HG03342 (cell line): ENCODE data around the gene JOSD1.

Experiments used
- ATAC-seq: cut with Tn5 transposase; IDR thresholded peaks from one replicate; pipeline ENCODE4 v1.9.1; 2021; ENCODE audit warnings: mild to moderate bottlenecking, moderate library complexity; ENCODE audit not compliant: unreplicated experiment

The JOSD1 gene

GRCh38 chr22:38700789-38701628, at the start of gene JOSD1:
Gene JOSD1 (minus strand): TSS chr22:38700943. CDS start chr22:38699987, 956 bp downstream.
- peak; percentile 35 for ATAC-seq

- ATAC-seq, result no peak
Measured at GRCh38 chr22:38750104-38750503, 49.4 kb upstream of the JOSD1 start.

DNA sequence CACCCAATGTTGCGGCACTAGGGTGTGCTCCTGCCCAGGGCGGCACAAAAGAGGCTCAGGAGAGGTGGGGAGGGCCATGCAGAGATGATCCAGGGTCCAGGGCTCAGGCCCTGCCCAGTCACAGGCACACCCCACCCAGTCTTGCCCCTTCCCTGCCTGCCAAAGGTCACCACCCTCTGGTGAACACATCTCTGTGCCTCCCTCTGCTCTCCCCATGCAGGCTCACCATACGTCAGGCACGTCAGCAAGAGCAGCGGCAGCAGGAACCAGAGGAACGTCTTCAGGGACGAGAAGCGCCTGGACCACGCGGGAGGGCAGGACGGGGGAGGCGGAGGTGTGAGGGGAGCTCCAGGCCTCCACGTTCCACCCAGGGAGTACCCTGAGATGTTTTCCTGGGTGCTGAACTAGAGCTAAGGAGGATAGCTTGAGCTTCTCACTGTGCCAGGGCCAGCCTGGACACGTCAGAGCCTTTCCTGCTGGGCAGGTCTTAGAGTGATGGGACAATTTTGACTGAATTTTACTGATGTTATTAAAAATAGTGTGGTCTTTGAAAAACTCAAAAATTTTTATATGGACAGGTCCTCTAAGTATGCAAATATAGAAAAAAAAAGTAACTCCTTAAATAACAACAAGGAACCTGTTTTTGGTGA, 47.9 kb upstream of the JOSD1 start:
- no peak for ATAC-seq

DNA sequence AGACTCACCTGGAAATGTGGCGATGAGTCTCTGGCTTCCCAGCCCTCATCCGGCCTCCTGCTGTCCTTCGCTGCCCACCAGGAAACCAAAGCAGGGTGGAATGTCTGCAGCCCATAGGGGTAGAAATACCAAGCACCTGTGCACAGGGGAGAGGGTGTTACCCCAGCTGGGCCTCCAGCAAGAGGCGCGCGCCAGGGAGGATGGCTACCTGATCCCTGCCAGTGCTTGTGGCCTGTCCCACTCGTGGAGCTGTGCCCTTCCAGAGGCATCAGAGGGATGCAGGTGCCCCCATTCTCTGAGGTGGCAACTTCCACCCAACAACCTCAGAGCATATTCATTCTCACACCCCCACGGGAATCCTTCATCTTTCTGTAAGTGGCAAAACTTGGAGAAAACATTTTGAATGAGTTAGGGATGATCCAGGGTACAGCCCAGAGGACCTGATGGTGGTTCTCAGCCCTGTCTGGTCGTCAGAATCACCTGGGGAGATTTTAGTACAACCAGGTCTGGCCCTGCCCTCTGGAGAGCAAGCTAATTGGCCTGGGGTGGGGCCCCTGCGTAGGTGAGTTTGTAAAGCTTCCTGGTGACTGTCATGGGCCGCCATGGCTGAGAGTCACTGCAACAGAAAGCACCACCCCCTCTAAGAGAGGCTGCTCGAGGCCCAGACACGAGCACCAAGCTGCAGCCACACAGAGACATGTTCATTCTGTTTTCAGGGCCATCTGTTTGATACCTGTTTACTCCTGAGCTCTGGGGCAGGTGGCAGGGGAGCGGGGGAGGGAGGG, 45.1 kb upstream of the JOSD1 start:
- ATAC-seq, result no peak

GRCh38 chr22:38744981-38745380, 44.2 kb upstream of the JOSD1 start:
- no peak for ATAC-seq

DNA sequence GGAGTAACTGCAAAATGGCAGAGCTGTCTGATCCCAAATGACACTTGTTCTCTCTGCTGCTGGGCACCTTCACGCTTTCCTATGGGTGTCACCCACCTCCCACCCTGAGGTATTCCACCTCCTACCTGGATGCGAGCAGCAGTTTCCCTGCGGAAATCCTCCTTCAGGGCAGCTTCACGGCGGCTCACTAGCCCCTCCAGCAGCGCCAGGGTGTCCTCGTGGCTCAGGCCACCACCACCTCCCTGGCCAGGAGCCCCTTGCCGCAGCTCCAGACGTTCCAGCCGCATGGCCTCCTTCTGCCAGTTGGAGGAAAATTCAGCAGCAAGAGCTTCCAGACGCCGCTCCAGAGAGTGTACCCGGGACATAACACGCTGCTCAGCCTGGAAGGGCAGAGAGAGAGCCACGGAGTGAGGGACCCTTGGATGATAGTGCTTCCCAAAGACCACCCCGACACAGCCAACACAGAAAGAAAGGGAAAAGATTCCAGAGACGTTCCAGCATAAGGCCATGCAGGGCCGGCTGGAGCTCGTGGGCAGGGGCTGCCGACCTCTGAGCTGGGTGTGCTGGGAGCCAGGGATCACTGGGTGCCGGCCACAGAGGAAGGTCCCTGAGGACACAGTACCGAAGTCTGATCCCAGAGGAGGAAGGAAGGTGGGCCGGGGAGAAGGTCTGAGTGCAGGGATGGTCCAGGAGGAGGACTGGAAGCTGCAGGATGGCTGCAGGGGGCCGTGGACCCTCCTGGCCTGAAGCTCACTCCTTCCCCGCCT, 41.6 kb upstream of the JOSD1 start:
- no peak for ATAC-seq

DNA sequence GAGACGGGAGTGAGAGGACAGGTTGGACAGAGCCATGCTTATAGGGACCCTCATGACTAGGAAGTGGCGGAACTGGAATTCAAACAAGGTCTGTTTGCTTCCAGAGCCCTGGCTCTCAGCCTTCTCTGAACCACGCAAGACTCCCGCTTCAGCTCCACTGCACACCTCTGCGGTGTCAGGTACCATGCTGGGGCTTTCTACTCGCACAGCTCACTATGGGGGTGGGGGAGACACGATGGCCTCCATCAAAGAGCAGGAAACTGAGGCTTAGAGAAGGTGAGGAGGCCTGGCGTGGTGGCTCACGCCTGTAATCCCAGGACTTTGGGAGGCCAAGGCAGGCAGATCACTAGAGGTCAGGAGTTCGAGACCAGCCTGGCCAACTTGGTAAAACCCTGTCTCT, 40.8 kb upstream of the JOSD1 start:
- ATAC-seq, result no peak

- ATAC-seq, result no peak
Measured at GRCh38 chr22:38741166-38741565, 40.4 kb upstream of the JOSD1 start.

GRCh38 chr22:38740754-38741153, 40.0 kb upstream of the JOSD1 start:
- ATAC-seq, result no peak

DNA sequence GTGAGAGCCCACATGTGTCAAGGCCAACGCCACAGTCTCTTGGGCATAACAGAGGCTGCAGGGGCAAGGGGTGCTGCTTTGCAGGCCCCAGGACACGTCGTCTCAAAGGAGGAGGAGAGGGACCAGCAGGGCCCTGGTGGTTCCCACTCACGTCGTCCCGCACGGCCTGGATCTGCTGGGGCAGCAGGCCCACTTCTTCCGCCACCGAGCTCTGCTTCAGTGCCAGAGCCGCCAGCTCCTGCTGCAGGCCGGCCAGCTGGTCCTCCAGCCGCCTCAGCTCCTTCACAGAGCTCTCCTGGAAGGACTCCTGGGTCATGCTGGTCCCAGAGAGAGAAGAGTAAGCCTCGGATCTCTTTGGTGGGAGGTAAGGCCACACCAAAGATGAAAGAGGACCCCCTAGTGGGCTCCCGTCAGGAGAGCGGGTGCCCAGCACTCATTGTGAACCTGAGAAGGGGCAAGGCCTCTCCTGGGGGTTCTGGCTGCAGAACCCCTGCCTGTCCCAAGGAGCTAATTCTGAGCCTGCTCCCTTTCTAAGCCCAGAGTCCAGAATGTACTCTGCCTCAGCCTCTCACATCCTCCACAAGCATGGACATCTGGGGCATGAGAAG, 39.5 kb upstream of the JOSD1 start:
- no peak for ATAC-seq

DNA sequence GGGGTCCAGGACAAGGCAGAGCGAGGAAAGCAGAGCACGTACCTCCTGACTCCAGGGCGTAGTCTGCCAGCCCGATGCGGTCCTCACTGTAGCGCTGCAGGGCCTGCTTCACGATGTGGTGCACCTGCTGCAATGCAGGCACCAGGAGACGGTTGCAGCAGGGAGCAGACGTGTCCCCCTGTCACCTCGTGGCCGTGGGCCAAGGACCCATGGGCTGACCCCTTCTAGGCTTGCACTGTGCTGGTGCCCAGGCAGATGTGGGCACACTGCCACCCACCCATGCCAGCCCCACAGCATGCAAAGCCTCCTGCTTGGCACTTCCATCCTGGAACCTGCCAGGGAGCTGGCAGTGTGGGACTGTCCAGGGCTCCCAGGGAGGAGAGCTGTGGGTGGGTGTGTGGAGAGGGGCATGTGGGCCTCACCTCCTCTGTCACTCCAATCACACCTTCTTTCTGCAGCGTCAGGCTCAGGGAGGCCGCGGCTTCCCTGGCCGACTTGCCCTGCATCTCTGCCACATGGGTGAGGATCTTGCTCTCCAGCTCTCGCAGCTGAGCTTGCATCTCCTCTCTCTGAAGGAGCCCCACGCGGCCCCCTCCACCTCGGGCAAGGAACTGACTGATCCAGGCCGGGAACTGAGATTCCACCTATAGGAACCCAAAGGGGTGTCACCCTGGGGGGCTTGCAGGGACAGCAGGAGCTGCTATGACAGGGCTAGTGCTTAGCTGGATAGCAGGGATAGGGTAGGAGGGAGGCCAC, 38.7 kb upstream of the JOSD1 start:
- ATAC-seq, result no peak

DNA sequence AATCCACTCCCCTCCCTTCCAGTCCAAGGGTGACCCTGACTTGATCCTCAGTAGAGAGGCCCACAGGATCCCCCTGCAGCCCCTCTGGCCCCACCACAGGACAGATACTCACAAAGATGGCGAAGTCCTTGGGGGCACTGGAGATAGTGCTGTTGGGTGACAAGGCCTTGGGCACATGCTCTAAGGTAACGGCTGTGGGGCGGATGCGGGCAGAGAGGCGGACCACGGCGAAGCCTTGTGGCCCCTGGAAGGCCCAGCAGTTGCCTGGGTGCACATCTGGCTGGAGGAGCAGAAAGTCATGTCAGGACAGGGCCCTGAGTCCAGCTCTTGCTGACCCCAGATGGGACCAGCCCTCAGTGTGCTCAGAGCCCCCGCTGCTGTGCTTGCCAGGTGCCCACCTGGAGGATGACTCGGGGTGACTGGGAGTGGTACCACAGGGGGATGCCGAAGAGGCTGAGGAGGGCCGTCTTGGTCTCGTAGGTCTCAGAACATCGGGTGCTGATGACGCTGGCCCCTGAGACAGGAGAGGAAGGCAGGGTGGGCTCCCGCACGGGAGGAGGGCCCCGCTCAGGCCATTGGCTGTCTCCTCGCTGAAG, 37.8 kb upstream of the JOSD1 start:
- ATAC-seq, result no peak

DNA sequence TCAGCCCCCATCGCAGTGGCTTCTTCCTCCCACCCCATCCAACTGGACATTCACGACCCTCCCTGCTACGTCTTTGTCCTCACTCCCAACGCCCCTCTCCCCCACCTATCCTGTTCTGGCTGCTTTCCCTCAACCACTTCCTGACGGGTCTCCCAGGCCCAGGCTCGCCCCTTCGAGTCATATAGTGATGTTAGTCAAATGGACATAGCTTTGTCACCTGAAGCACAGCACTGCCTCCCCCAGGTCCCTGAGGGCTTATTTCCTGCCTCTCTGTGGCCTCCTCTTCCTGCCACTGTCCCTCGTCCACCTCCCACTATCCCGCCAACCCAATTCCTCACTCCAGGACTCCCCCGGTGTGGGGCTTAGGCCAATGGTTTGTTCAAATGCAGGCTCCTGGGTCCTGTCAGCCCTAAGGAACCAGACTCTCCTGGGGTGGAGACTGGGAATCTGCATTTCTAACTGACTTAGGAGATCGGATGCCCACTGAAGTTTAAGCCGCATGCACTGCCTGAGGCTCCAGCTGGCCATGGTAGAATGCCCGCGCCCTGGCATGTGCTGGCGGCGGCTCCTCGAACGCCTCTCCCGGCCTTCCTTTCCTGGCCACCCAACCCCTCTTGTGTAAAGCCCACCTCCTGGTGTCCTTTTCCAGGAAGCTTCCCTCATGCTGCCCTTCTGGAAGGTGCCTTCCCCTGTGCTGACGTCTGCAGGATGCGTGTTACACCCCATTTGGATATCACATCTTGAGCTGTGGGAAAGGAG, 36.7 kb upstream of the JOSD1 start:
- ATAC-seq, result no peak

DNA sequence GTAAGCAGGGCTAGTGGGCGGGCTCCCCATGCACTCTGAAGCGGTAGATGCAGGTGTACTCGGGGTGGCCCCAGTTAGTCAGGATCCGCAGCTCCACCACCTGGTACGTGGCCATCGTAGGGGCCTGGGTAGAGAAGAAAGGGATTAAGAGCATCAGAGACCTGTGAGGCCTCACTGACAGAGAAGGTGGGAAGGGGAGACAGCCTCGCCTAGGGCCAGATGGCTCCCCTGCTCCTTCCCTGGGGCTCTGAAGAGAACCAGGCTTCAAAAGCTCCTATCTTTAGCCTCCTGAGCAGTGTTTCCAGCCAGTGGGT, 35.5 kb upstream of the JOSD1 start:
- no peak for ATAC-seq

DNA sequence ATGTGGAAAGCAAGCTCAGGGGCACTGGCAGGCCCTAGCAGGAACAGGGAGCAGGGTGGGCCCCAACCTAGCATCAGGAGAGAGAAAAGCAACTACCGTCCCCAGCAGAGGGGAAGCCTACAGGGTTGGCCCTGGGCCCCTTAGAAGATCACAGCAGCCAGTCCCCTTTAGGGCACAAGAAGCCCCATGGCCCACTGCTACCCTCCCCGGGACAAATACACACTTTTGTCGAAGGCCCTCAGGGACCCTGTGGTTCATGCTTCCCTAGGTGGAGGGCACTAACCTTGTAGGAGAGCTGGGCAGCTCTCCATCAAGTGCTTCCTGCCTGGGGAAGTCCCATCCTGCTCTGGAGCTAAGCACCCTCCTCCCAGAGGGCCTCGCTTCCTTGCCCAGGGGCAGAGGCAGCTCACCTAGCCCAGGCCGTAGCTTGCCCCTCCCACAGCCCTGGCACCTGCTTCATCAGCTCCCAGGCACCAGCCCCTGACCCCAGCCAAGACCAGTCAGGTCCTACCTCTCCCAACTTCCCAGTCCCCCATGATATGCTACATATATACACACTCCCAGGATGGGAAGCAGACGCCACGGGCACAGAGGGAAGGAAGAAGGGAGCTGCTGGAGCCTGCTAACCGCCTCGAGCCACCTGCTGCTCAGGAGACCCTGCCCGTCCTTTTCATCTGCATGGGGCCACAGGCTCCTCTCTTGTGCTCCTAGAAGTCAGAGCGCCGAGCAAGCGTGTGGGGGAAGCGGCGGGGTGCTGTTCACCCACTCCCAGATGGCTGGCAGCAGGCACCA, 34.9 kb upstream of the JOSD1 start:
- no peak for ATAC-seq

DNA sequence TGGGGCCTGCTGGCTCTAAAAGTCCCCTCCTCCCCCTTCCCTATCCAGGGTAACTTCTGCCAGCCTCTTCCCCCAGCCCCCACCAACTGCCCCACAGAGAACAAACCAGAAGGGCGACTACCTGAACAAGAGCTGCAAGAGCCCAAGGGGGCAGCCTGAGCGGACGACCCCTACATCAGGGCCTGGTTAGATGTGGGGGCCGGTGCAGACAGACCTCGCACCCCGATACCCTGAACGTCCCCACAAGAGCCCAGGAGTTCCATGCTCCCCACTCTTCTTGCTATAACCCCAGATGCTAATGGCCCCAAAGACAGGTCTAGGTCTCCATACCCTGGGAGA, 34.4 kb upstream of the JOSD1 start:
- ATAC-seq, result no peak

DNA sequence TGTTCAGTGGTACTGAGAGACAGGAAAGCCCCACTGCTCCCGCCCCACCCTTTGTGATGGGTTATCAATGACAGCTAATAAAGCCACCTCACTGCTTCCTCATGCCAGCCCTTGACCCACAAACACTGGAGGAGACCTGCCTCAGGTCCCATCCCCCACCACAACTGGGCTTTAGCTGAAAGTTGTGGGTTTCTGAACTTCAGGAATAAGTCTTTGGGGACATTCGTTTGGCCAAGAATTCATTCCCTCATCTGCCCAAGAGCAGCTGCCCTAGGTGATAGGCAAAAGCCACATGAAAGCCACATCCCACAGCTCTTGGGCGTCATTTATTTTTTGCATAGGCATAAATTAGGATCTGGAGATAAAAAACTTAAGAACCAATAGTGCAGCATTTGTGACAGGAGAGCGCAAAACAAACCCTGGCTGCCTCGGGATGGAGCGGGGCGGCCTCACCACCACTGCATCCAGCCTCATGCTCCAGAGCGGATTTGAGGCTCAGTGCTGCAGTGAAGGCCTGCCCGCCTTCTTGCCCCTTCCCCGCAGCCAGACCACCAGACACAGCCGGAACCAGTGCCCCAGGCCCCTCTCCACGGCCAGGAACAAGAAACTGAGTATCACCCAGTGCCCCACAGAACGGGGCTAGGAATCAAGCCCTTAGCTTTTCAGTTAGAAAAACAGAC, 33.8 kb upstream of the JOSD1 start:
- no peak for ATAC-seq
